Ishikawa (cell line): Measurements from ENCODE around the gene POLR1A.

Experiments used
- REST ChIP-seq: IDR thresholded peaks from 2 replicates; pipeline ENCODE4 v1.6.1; 2012; ENCODE audit warnings: low read depth, mild to moderate bottlenecking
- TAF1 ChIP-seq: IDR thresholded peaks from 2 replicates; pipeline ENCODE4 v1.6.1; 2012; ENCODE audit warnings: low read depth, mild to moderate bottlenecking

- TF ChIP-seq TAF1 (no peak), REST (no peak)
Observed at GRCh38 chr2:85992611-85993010, 113.1 kb downstream of the POLR1A start.
